OCI-LY1 (cell line): Measurements from ENCODE around the gene ADD2.

Source experiments
- H2AFZ ChIP-seq: fragments of 200-600 bp; sonication (generic), shearing (Covaris generic); 2 replicates; pipeline ENCODE4 v1.6.0; 2014; ENCODE audit warnings: antibody characterized with exemption, mild to moderate bottlenecking, low read length
- H3F3A ChIP-seq: fragments of 200-600 bp; sonication (generic), shearing (Covaris generic); 2 replicates; pipeline ENCODE4 v1.6.0; 2014; ENCODE audit warnings: mild to moderate bottlenecking, antibody characterized with exemption, low read length, moderate library complexity; ENCODE audit not compliant: insufficient read depth
- H3K27ac ChIP-seq: fragments of 200-600 bp; sonication (generic); 2 replicates; pipeline ENCODE4 v1.5.1; 2014; ENCODE audit warnings: low read length, mixed run types, mild to moderate bottlenecking, low read depth; ENCODE audit not compliant: poor library complexity, severe bottlenecking
- H3K27me3 ChIP-seq: fragments of 200-600 bp; sonication (generic); 2 replicates; pipeline ENCODE4 v1.6.0; 2014; ENCODE audit warnings: antibody characterized with exemption, mild to moderate bottlenecking, low read length, moderate library complexity; ENCODE audit not compliant: insufficient read depth
- H3K36me3 ChIP-seq: fragments of 200-600 bp; sonication (generic); 2 replicates; pipeline ENCODE4 v1.6.1; 2014; ENCODE audit warnings: mild to moderate bottlenecking, antibody characterized with exemption, low read length, moderate library complexity, mixed read lengths; ENCODE audit not compliant: insufficient read depth
- H3K4me1 ChIP-seq: fragments of 200-600 bp; sonication (generic); 2 replicates; pipeline ENCODE4 v1.5.1; 2014; ENCODE audit warnings: mild to moderate bottlenecking, low read length, moderate library complexity; ENCODE audit not compliant: insufficient read depth, severe bottlenecking
- H3K4me2 ChIP-seq: fragments of 200-600 bp; sonication (generic), shearing (Covaris generic); 2 replicates; pipeline ENCODE4 v1.6.1; 2014; ENCODE audit warnings: low read length
- H3K4me3 ChIP-seq: fragments of 200-600 bp; sonication (generic); 2 replicates; pipeline ENCODE4 v1.5.1; 2014; ENCODE audit warnings: low read length, low read depth, mild to moderate bottlenecking, mixed read lengths; ENCODE audit not compliant: poor library complexity, severe bottlenecking
- H3K79me2 ChIP-seq: fragments of 200-600 bp; shearing (Covaris generic); 2 replicates; pipeline ENCODE4 v1.6.1; 2016; ENCODE audit warnings: mixed run types, low read length, mixed read lengths; ENCODE audit not compliant: insufficient read depth
- H3K9ac ChIP-seq: fragments of 200-600 bp; sonication (generic), shearing (Covaris generic); 2 replicates; pipeline ENCODE4 v1.6.1; 2014; ENCODE audit warnings: mild to moderate bottlenecking, low read length, mixed read lengths
- H3K9me2 ChIP-seq: fragments of 200-600 bp; sonication (generic), shearing (Covaris generic); 2 replicates; pipeline ENCODE4 v1.6.1; 2014; ENCODE audit warnings: low read depth, mild to moderate bottlenecking, low read length, mixed read lengths
- H3K9me3 ChIP-seq: fragments of 200-600 bp; shearing (Covaris generic); 2 replicates; pipeline ENCODE4 v1.6.1; 2014; ENCODE audit warnings: low read length, mixed read lengths
- H4K20me1 ChIP-seq: fragments of 200-600 bp; sonication (generic), shearing (Covaris generic); 2 replicates; pipeline ENCODE4 v1.6.0; 2016; ENCODE audit warnings: mild to moderate bottlenecking, low read length; ENCODE audit not compliant: insufficient read depth
- CTCF ChIP-seq: fragments of 200-600 bp; sonication (generic), shearing (Covaris generic); IDR thresholded peaks from 2 replicates; pipeline ENCODE4 v1.5.1; 2017; ENCODE audit warnings: mild to moderate bottlenecking, antibody characterized with exemption, low read length, moderate library complexity, mixed read lengths
- EZH2 ChIP-seq: fragments of 200-600 bp; sonication (generic), shearing (Covaris generic); IDR thresholded peaks from 2 replicates; pipeline ENCODE4 v1.8.0; 2017; ENCODE audit warnings: borderline replicate concordance, mixed run types, mild to moderate bottlenecking, antibody characterized with exemption, low read length, moderate library complexity, mixed read lengths

The ADD2 gene

GRCh38 chr2:70733646-70734180 is 34.3 kb downstream of the ADD2 start:
- H3K9ac ChIP-seq = no peak overlapping the region

GRCh38 chr2:70732766-70733645 is 35.0 kb downstream of the ADD2 start:
- no peak overlapping the region for H3K4me3 ChIP-seq
- no peaks in the 10 kb centered on the region for H3K36me3 ChIP-seq
- no peaks in the 10 kb centered on the region for H3K4me1 ChIP-seq
- H3K9ac ChIP-seq = no peak overlapping the region
- TF ChIP-seq EZH2 (no peak), CTCF (no peak)
- no peaks in the 10 kb centered on the region for H3K9me2 ChIP-seq
- H3K27ac ChIP-seq = no peak overlapping the region
- no peaks in the 10 kb centered on the region for H3K9me3 ChIP-seq
- H4K20me1 ChIP-seq = no peaks in the 10 kb centered on the region
- H3K4me2 ChIP-seq = no peak overlapping the region
- H2AFZ ChIP-seq = no peak overlapping the region
- no peaks in the 10 kb centered on the region for H3K27me3 ChIP-seq
- H3F3A ChIP-seq = no peaks in the 10 kb centered on the region
- no peaks in the 10 kb centered on the region for H3K79me2 ChIP-seq

More at GRCh38 chr2:70733646-70734180, 34.3 kb downstream of the ADD2 start:
- Histone ChIP-seq H3K36me3 (no peaks in the 10 kb centered on the region), H3K27ac (no peak overlapping the region), H4K20me1 (no peaks in the 10 kb centered on the region), H3K4me1 (no peaks in the 10 kb centered on the region), H3K27me3 (no peaks in the 10 kb centered on the region), H3K79me2 (no peaks in the 10 kb centered on the region), H3K9me3 (no peaks in the 10 kb centered on the region), H2AFZ (no peak overlapping the region), H3K4me2 (no peak overlapping the region), H3F3A (no peaks in the 10 kb centered on the region), H3K9me2 (no peaks in the 10 kb centered on the region), H3K4me3 (no peak overlapping the region)
- TF ChIP-seq CTCF (no peak), EZH2 (no peak)

- H3K4me2 ChIP-seq = no peak overlapping the region
- no peaks in the 10 kb centered on the region for H3F3A ChIP-seq
- no peak for TF ChIP-seq CTCF
- TF ChIP-seq EZH2 = no peak
- H3K79me2 ChIP-seq = no peaks in the 10 kb centered on the region
- H3K4me1 ChIP-seq = no peaks in the 10 kb centered on the region
- H3K36me3 ChIP-seq = no peaks in the 10 kb centered on the region
- H4K20me1 ChIP-seq = no peaks in the 10 kb centered on the region
- H3K9ac ChIP-seq = no peak overlapping the region
- H3K27ac ChIP-seq = no peak overlapping the region
- no peaks in the 10 kb centered on the region for H3K9me2 ChIP-seq
- H3K27me3 ChIP-seq = no peaks in the 10 kb centered on the region
- no peaks in the 10 kb centered on the region for H3K9me3 ChIP-seq
- H3K4me3 ChIP-seq = no peak overlapping the region
- no peak overlapping the region for H2AFZ ChIP-seq
These were observed 37.3 kb downstream of the ADD2 start for GRCh38 chr2:70730730-70731129.
